Activated CD4-positive, CD25-positive, alpha-beta regulatory T cell treated with anti-CD3 and anti-CD28 coated beads, Interleukin-2, amount 50 U/mL, for 16 hours (primary cell): ENCODE results near the gene PDPN.

ENCODE experiments used
- DNase-seq: peaks from one replicate; pipeline ENCODE4 v3.0.0-alpha.2; 2020; ENCODE audit warnings: low read depth, low spot score

Gene PDPN

DNA sequence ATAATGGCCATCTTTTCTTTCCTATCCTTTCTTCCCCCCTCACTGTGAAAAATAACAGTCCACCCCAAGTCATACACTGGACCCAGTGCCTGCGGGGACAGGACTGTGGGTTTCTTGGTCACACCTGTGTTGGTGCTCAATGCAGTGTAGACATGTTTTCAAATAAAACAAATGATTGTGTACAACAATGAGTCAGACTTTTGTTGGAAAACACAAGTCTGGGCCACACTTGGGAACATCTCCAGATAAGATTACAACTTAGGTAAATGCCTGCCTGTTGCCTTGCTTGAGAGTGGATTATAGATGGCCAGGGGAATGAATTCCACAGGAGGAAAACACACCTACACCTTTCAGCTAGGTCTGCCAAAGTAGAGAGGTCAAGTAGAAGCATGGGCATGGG, 34.1 kb downstream of the PDPN start:
- no peak for DNase-seq

DNA sequence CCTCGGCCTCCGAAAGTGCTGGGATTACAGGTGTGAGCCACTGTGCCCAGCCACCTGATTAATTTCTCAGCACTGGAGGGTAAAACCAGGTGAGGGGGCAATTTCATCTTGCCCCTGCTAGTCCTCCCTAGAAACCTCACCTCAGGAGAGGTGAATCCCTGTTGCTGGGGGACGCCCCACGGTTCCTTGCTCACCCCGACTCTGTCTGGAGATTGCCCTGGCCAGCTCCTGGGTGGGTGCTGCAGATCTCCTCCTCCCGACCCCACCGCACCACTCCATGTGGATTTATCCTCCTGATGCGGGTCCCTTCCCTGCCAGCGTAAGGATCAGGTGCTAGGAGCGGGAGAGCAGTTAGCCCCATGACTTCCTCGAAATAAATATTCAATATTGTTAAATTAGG, 34.9 kb downstream of the PDPN start:
- no peak for DNase-seq

DNA sequence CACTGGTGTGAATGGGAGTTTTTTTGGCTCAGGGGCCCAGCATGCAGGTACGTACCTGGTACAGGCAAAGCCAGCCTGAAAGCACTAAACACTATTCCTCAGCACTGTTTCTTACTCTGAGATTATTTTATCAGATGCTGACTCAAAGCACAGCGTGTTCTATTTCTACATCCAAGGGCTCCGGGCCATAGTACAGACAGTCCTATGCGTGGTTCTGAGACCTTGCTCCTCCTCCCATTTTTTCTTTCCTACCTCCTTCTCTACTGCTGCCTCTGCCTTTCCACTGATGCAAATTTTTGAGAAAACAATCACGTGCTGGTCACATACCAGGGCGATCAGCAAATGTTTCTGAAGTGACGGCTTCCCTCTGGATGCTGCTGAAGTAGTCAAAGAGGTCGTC, 36.3 kb downstream of the PDPN start:
- no peak for DNase-seq

DNA sequence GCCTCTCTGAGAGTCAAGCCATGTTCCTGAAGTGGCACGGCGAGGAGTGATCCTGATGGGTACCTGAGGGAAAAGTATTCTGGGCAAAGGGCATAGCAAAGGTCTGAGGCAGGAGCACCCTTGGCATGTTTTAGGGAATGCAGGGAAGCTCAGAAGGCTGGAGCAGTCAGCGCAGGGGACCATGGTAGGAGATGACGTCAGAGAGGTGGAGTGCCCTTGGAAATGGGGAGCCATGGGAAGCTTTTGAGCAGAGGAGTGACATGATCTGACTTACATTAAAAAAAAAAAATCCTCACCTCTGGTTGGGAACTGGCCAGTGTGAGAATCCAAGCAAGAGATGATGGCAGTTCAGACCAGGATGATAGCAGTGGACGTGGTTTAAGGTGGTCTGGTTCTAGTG, 37.2 kb downstream of the PDPN start:
- no peak for DNase-seq

DNA sequence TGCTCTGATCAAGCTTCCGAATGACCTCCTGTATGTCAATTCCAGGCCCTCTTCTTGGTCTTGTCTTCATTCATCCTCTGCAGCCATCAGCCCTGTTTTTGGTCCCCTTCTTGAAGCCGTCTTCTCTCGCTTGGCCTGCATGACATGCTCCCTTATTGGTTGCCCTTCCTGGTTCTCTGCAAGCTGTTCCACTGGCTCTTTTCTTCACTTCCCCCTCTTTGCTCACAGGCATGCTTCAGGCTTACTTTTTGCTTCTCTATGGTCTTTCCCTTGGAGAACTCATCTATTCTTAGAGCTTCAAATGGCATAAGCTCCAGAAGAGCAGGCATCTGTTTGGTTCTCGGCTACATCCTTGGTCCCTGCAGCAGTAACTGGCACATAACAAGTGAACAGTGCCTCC, 38.8 kb downstream of the PDPN start:
- DNase-seq = no peak

DNA sequence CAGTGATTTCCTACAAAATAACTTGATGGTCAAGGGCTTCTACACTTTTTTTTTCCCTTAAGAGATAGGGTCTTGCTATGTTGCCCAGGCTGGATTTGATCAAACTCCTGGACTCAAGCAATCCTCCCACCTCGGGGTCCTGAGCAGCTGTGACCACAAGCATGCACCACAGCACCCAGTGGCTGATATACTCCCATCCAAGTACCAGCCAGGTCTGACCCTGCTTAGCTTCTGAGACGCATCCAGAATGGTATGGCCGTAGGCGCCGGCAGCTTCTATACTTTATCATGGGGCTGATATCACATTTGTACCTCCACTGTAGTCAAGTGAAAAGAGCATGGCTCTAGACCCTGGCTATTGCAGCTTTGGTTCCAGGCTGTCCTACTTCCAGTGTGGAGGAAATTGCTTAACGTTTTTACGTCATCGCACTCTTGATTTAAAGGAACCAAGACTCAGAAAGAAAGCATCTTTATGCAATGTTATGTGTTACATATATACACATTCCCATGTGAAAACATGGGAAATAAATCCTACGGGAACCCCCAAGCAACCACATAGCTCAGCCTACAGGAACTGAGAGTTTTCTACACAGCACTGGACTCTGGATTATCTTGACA, 39.5 kb downstream of the PDPN start:
- no peak for DNase-seq

DNA sequence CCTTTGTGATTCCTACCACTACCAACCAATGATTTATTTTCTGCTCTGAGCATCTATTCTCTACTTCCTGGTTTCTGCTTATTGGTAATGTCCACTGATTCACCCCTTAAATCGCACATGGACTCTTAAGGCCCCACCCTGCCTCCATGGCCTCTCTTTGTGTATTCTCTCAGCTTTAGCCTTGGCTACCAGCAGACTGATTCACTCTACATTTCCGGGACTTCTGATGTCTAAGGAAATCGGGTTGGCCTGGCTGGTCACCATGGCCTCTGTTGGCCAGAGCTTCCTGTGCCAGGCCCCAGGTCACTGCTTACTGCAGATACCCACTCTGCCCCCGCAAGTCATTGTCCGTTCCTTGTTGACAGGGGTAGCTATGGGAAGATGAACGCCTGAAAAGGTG, 40.9 kb downstream of the PDPN start:
- DNase-seq = no peak

DNA sequence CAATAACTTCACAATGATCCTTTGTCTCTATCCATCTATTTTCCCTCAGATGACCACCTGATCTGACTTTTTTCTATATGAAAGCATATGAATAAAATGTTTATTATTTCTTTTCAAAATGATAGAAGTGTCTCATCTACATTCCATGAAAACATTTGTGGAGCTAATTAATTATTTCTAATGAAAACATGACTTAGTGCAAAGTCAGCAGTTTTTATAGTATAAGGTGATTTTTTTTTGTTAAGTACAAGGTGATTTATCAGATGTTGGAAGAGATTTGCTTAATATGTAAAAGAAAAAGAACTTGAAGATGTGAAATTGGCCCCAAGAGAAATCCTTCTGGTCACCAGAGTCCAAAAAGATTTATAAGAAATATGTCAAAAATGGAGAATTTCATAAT, 43.5 kb downstream of the PDPN start:
- no peak for DNase-seq

DNA sequence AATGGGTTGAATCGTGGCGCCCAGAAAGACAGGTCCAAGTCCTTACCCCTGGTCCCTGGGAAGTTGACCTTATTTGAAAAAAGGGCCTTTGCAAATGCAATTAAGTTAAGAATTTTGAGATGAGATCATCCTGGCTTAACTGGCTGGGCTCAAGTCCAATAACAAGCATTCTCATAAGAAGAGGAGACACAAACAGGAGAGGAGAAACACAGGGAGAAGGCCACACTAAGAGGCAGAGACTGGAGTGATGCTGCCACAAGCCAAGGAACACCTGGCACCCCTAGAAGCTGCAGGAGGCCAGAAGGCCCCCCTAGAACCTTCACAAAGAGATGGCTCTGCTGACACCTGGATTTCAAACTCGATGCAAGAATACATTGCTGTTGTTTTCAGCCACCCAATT, 44.6 kb downstream of the PDPN start:
- no peak for DNase-seq

DNA sequence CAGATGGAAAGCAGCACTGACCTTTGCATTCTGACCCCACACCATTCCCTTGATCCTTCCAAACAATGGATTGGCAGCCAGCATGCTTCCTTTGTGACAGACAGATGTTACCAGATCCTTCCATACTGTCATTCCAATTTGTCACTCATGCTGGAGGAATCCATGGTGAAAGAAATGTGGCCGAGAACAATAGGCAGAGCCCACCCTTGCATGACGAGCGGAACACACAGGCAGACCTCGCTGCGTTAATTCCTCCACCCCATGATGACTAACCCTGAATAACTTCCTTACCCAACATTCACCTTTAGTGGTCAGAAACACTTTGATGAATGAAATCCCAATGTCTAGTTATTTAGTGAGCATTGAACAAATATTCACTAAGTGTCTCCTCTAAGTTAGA, 45.1 kb downstream of the PDPN start:
- DNase-seq = no peak

DNA sequence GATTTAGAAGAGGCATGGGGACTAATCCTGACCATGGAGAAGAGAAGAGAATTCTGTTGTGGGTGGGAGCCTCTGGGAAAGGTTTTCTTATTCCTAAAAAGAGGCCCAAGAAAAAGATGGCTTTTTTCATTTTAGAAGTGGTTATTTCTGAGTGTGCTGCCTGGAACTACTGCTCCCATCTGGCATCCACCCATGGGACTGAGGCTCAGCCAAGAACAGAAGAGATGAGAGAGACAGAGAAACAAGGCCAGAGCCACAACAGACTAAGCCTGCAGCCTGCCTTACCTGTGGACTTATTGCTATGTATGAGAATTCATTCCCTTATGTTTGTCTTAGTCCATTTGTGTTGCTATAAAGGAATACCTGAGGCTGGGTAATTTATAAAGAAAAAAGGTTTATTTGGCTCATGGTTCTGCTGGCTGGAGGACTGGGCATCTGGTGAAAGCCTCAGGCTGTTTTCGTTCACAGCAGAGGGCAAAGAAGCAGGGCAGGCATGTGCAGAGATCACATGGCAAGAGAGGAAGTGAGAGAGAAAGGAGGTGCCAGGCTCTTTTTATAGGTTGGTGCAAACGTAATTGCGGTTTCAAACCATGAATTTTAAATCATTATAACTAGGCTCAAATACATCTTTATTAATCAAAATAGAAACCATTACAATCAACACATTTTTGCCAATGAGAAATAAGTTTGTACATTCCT, 58.8 kb downstream of the PDPN start:
- DNase-seq = no peak

DNA sequence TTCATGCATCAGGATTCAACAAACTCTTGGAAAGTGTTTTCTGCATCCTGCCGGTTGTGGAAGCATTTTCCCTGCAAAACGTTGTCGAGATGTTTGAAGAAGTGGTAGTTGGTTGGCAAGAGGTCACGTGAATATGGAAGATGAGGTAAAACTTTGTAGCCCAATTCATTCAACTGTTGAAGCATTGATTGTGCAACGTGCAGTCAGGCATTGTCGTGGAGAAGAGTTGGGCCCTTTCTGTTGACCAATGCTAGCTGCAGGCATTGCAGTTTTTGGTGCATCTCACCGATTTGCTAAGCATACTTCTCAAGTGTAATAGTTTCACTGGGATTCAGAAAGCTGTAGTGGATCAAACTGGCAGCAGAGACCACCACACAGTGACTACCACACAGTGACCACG, 59.4 kb downstream of the PDPN start:
- DNase-seq = no peak

DNA sequence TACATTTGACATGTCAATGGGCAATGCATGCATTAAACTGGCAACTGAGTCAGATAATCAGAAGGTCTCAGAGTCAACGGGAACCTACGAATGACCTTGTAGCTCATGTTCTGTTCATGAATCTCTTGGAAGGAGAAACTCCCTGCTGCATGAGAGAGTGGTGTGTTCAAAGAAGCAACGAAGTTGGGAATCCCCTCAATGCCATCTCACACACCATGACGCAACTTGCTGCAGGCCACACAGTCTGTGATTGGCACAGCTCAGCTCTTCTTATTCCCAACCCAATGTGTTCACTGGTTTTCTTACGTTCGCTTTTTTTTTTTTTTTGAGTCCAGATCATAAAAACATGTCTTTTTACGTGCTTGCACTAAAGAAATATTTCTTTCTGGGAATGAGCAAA, 62.9 kb downstream of the PDPN start:
- DNase-seq = no peak

DNA sequence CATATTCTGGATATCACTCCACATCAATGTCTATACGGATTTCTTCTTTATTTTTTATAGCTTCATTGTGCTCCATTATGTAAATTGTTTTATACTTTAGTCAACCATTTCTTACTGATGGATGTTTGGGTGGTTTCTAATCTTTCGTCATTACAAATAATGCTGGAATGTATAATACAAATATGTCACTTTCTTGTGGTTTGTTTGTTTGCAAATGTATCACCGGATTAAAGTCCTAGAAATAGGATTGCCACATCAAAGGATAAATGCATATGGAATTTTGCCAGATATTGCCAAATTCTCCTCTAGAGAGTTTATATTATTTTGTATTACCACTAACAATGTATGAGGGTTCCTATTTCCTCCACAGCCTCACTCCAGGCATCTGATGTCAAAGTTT, 67.6 kb downstream of the PDPN start:
- no peak for DNase-seq

DNA sequence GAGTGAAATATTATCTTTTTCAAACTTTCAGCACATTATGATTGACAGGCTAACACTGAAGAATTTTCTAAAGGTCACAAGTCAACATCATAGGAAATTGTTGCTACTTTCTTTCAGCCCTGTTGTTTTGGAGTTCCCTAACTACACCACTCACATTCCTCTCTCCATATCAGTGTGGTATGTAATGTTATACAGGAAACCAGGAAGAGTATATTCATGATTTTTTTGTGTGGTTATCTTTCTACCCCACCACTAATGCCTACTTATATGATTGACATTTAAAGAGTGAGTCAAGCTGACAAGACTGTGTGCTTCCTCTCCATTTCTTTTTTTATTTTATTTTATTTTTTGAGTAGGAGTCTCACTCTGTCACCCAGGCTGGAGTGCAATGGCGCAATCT, 68.6 kb downstream of the PDPN start:
- no peak for DNase-seq

DNA sequence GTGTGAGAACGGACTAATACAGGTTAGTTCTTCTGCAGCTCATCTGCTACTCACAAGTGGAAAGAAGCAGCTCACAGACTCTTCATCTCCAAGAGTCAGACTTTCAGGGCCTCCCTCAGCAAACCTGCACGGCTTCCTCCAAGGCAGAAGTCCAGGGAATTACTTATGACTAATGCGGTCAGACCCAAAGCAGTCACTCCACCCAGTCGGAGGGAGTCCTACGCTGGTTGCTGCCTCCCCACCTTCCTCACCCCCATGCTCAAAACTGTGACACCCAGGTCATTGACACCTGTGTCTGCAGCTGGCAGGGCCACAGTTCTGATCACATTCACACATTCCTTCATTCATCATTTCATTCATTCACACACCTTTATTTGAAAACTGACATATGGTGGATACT, 77.9 kb downstream of the PDPN start:
- no peak for DNase-seq

DNA sequence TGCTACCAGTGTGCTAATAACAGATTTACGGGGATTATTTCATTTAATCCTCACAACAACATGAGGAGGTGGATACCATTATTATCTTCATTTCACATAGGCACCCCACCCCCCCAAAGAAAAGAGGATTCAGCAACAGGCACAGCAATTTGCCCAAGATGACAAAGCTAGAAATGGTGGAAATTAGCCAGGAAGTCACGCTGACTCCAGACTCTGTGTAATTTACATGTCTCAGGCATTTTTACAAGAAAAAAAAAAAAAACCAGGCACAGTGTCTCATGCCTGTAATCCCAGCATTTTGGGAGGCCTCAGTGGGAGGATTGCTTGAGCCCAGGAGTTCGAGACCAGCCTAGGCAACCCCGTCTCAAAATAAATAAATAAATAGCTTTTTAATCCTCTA, 78.9 kb downstream of the PDPN start:
- DNase-seq = no peak

DNA sequence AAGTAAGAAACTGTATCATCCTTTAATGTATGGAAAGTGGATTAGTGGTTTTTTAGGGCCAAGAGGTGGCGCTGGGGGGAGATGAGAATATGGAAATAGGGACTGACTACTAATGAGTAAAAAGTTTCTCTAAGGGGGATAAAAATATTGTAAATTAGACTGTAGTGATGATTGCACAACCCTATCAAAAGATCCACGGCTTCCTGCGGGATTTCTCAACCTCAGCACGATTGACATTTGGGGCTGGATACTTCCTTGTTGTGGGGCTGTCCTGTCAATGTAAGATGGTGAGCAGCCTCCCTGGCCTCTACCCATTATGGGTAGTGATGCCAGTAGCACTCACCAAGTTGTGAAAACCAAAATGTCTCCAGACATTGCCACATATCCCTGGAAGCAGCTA, 80.3 kb downstream of the PDPN start:
- no peak for DNase-seq

DNA sequence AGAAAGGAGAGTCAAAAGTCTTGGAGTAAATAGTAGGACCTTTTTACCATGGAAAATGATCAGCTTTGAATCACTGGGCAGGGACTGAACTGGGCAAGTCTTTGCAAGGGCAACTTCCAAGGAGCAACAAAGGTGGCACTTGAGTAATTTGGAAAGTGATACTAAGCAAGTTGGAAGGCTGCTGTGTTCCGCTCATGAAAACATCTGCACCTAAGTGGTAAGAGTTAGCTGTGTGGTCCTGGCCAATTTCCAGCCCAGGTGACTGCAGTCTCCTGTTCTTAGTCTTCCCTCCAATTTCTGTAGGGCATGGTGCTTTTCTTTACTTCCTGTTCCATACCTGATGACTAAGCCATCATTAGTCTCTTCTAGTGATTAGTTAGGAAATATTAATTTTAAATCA, 80.8 kb downstream of the PDPN start:
- no peak for DNase-seq

DNA sequence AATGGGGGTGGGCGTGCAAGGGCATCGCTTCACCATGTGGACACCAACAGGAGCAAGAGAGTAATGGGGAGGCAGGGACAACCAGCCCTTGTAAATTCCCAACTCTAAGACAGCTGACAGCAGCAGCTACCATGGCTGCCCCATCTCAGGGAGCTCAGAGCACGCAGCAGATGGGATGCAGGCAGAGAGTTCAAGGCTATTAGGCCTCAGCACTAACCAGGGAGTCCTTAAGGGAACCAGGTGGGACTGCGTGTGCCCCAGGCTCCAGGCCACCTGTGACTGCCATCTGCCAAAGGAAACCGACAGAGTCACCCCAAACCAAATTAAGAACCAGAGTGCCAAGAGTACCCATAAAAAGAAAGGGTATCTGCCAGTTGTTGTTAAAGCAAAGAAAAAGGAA, 82.7 kb downstream of the PDPN start:
- DNase-seq = no peak
